ENCODE data around the gene DMAC2L. TPM values are rescaled to one million over a fixed set of nuclear protein-coding genes. Genes with fewer than 3 reads are reported as not detected.

DMAC2L gene
- polyA plus RNA-seq, 1 of the 3 experiments (the other 2 are of a cell fraction), result 20.3 TPM

GRCh38 chr14:50338587-50338986 lies 26.5 kb downstream of the DMAC2L start:
- Histone ChIP-seq H4K20me1 (ENCODE audit: insufficient read depth) (no peaks in the 10 kb centered on the region), H2AFZ (ENCODE audit: low read depth) (no peak overlapping the region), H3F3A (replicated peaks; ENCODE audit: insufficient read depth) (no peaks in the 10 kb centered on the region), H3K27ac (ENCODE audit: low read depth in 2 of 2, low read length in 1 of 2) (no peak overlapping the region), H3K4me2 (no peak overlapping the region), H3K79me2 (ENCODE audit: insufficient read depth) (no peaks in the 10 kb centered on the region), H3K9me3 (no peaks in the 10 kb centered on the region), H3K9me2 (no peaks in the 10 kb centered on the region), H3K4me3 (ENCODE audit: low read depth in 2 of 2, low read length in 1 of 2) (no peak overlapping the region), H3K4me1 (ENCODE audit: control insufficient read depth in 1 of 2, insufficient read depth in 2 of 2, low read depth in 1 of 2, low read length in 1 of 2) (peaks cover 27 to 34% of the 10 kb centered on the region in 2 experiments; a peak in 3 of 4 replicates), H3K27me3 (ENCODE audit: insufficient read depth) (no peaks in the 10 kb centered on the region), H3K36me3 (replicated peaks in 1 of 2; ENCODE audit: control insufficient read depth in 1 of 2, insufficient read depth in 2 of 2, low read length in 1 of 2) (no peaks in the 10 kb centered on the region), H3K9ac (no peak overlapping the region)
- ChIA-PET POLR2A (no interaction called here), CTCF (interaction anchor here (0.6 to 1.9 kb wide), 4 partner anchors 17 to 193 kb away, joined by 3 to 6 read pairs (median 5); partner anchors contain the start of gene MAP4K5)
- DNase-seq, result no peak
- 100% methylated on average over 2 of the region's 2 CpGs for WGBS (ENCODE audit: low lambda C conversion rate)
- no peak for TF ChIP-seq REST (IDR thresholded peaks at IDR 0.05; ENCODE audit: low read depth, low read length)
- TF ChIP-seq FOSL2 (IDR thresholded peaks at IDR 0.05; ENCODE audit: borderline replicate concordance, low read depth), result no peak
- TF ChIP-seq JUND (IDR thresholded peaks at IDR 0.05), result no peak
- no peak for TF ChIP-seq IRF3 (IDR thresholded peaks at IDR 0.05; ENCODE audit: low read depth, low read length)
- no peak for TF ChIP-seq SMC3 (IDR thresholded peaks at IDR 0.05; ENCODE audit: low read depth, low read length)
- TF ChIP-seq RXRA (IDR thresholded peaks at IDR 0.05; ENCODE audit: borderline replicate concordance, low read depth), result no peak
- no peak for TF ChIP-seq ZBTB33 (IDR thresholded peaks at IDR 0.05; ENCODE audit: borderline replicate concordance, low read depth)
- no peak for TF ChIP-seq MAX (IDR thresholded peaks at IDR 0.05; ENCODE audit: low read depth)
- TF ChIP-seq USF2 (IDR thresholded peaks at IDR 0.05; ENCODE audit: borderline replicate concordance, low read depth, low read length), result no peak
- TF ChIP-seq POLR2AphosphoS5 (IDR thresholded peaks at IDR 0.05; ENCODE audit: low read depth, low read length), result no peak
- no peak for TF ChIP-seq RFX5 (IDR thresholded peaks at IDR 0.05; ENCODE audit: low read length)
- TF ChIP-seq RCOR1 (IDR thresholded peaks at IDR 0.05; ENCODE audit: low read length), result no peak
- TF ChIP-seq PBX3 (IDR thresholded peaks at IDR 0.05), result no peak
- no peak for TF ChIP-seq EP300 (IDR thresholded peaks at IDR 0.05; ENCODE audit: borderline replicate concordance in 1 of 2, low read depth in 1 of 2, low read length in 1 of 2)
- no peak for TF ChIP-seq FOXM1 (IDR thresholded peaks at IDR 0.05; ENCODE audit: low read depth)

All from SK-N-SH (cell line).